ENCODE results near the gene ILF2. TPM values are rescaled to one million over a fixed set of nuclear protein-coding genes. Genes with fewer than 3 reads are reported as not detected.
"Not testable (repeated sequence)": the region's sequence is repeated elsewhere in the genome, so short reads cannot be mapped to it uniquely, and the experiment has no call there.

The ILF2 gene
- polyA plus RNA-seq, 3 donors: 325 to 353 (median 339) TPM

GRCh38 chr1:153680120-153680403 lies 9.3 kb upstream of the ILF2 start:
- DNase-seq (ENCODE audit: low read depth in 3 of 3, low spot score in 2 of 3): no peak

DNA sequence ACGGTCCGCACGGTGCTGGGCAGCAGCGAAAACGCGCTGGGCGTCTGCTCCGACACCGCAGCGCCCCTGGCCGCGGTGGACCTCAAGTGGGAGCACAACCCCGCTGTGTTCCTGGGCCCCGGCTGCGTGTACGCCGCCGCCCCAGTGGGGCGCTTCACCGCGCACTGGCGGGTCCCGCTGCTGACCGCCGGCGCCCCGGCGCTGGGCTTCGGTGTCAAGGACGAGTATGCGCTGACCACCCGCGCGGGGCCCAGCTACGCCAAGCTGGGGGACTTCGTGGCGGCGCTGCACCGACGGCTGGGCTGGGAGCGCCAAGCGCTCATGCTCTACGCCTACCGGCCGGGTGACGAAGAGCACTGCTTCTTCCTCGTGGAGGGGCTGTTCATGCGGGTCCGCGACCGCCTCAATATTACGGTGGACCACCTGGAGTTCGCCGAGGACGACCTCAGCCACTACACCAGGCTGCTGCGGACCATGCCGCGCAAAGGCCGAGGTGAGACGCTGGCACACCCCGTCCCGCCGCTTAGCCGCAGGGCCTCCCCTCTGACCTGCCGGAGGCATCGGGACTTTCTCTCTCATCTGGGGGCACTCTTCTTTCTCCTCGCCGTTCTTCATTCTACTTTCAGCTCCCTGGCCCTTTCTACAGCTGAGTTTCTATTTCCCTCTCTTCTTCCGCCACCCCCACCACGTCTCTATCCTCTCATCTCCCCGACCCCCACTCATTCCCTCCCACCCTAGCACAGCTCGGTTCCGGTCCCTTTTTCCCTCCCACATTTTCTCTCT lies 8.7 kb upstream of the ILF2 start:
- DNase-seq (ENCODE audit: low read depth in 3 of 3, low spot score in 2 of 3): no peak

DNA sequence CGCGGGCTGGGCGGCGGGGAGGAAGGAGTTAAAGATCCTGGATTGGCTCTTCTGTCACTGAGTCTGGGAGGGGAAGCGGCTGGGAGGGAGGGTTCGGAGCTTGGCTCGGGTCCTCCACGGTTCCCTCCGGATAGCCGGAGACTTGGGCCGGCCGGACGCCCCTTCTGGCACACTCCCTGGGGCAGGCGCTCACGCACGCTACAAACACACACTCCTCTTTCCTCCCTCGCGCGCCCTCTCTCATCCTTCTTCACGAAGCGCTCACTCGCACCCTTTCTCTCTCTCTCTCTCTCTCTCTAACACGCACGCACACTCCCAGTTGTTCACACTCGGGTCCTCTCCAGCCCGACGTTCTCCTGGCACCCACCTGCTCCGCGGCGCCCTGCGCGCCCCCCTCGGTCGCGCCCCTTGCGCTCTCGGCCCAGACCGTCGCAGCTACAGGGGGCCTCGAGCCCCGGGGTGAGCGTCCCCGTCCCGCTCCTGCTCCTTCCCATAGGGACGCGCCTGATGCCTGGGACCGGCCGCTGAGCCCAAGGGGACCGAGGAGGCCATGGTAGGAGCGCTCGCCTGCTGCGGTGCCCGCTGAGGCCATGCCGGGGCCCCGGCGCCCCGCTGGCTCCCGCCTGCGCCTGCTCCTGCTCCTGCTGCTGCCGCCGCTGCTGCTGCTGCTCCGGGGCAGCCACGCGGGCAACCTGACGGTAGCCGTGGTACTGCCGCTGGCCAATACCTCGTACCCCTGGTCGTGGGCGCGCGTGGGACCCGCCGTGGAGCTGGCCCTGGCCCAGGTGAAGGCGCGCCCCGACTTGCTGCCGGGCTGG lies 7.9 kb upstream of the ILF2 start, which contains the start of gene NPR1:
TSS of gene NPR1 (plus strand) at position 170 of the 818 bp plus-strand sequence. CDS start at position 591, 421 bp downstream.
- DNase-seq (ENCODE audit: low read depth in 3 of 3, low spot score in 2 of 3): no peak

GRCh38 chr1:153677718-153678518 lies 7.1 kb upstream of the ILF2 start:
- DNase-seq (ENCODE audit: low read depth in 3 of 3, low spot score in 2 of 3): no peak

DNA sequence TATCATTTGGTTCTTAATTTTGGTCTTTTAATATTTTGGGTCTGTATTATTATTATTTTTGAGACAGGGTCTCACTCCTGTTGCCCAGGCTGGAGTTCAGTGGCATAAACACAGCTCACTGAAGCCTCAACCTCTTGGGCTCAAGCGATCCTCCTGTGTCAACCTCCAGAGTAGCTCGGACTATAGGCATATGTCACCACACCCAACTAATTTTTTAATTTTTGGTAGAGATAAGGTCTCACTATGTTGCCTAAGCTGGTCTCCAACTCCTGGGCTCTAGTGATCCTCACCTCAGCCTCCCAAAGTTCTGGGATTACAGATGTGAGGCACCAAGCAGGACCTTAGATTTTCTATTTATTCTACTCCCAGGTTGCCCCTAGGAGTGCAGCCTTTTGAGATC lies 2.7 kb upstream of the ILF2 start:
- no peak for DNase-seq (ENCODE audit: low read depth in 3 of 3, low spot score in 2 of 3)

DNA sequence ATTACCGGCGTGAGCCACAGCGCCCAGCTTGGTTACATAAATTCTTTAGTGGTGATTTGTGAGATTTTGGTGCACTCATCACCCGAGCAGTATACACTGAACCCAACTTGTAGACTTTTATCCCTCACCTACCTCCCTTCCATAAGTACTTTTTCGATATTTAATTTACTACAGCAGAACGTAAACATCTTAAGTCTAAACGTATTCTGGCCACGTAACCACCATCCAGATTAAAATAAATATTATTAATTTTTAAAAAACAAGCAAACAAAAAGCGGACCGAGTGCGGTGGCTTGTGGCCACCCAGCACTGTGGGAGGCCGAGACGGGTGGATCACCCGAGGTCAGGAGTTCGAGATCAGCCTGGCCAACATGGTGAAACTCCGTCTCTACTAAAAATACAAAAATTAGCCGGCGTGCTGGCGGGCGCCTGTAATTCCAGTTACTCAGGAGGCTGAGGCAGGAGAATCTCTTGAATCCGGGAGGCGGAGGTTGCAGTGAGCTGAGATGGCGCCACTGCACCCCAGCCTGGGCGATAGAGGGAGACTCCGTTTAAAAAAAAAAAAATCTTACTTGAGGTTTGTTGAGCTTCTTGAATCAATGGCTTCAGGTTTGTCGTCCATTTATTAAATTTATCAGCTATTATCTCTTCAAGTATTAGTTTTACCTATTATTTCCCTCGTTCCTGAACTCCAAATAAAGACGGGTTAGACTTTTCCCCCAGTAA lies 998 bp upstream of the ILF2 start:
- DNase-seq (ENCODE audit: low read depth in 3 of 3, low spot score in 2 of 3): not testable (repeated sequence)

DNA sequence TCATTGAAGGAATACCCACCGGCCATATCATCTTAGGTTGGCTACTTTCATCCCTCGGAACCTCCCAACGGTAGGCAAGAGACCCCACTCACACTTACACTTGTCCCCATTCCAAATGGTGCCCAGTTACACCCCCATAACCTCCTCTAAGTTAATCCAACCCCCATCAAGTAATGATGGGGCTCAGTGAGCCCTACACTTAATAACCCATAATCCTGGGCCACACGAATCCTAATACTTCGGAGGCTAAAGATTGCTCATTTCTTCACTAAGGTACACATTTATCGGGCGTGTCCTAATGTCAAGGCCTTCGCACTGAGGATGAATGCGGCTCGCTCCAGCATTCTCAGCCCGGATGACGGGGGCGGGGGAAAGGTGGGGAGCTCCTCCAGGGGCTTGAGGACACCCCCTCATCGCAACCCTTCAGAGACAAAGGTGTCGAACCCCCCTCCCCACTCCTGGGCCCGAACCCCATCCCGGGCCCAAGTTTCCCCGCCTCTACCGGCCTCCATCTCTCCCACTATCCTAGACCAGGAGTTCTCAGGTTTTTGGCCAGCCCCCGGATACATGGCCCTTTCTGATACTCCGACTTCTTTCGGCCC lies 435 bp downstream of the ILF2 start:
- DNase-seq (ENCODE audit: low read depth in 3 of 3, low spot score in 2 of 3): no peak

- DNase-seq (ENCODE audit: low read depth in 3 of 3, low spot score in 2 of 3): no peak
Measured at GRCh38 chr1:153669606-153670005, 1.2 kb downstream of the ILF2 start.

GRCh38 chr1:153668672-153669071 lies 2.1 kb downstream of the ILF2 start:
- DNase-seq (ENCODE audit: low read depth in 3 of 3, low spot score in 2 of 3): not testable (repeated sequence)

DNA sequence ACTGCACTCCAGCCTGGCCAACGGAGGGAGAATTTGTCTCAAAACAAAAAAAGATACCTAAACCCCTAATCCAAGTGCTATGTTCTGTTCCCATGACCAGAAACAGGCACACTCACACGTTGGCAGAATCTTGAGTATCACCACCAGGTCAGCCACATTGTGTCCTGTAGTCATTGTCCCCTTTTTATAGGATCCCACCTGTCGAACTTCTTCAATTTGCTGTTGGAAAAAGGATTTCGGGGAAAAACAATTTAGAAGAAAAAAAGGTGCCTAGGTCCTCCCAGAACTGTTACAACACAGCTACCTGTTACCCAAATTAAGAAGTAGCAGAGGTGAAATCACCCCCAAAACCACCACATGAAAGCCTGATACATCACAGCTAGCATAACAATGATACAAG lies 3.4 kb downstream of the ILF2 start:
- no peak for DNase-seq (ENCODE audit: low read depth in 3 of 3, low spot score in 2 of 3)

DNA sequence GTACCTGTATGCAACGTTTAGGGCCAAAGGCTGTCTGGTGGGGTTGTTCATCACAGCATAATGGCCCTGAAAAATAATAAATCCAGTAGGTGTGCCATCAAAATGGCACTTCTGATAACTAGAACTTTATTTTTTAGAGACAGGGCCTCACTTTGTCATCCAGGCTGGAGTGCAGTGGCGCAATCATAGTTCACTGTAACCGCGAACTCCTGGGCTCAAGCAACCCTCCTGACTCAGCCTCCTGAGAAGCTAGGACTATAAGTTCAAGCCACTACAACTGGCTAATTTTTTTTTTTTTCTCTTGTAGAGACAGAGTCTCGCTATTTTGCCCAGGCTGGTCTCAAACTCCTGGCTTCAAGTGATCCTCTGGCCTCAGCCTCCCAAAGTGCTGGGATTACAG lies 7.6 kb downstream of the ILF2 start:
- no peak for DNase-seq (ENCODE audit: low read depth in 3 of 3, low spot score in 2 of 3)

DNA sequence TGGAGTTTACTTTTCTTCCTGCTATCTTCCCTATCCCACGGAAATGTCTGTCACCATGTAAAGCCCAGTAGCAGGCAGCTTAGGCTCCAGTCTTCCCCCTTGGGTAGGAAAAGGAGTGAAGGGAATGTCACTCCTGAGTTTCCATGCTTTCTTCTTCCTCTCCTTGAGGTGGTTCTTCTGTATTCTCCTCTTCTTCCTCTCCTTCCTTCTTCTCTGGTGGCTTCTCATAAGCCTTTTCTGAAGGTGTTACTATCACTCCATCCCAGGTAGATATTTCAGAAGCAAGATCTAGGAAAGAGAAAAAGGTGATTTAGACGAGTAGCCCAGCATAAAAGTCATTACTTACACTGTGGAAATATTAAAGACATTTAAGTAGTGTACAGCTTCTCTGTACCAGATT lies 8.5 kb downstream of the ILF2 start:
- no peak for DNase-seq (ENCODE audit: low read depth in 3 of 3, low spot score in 2 of 3)

GRCh38 chr1:153661111-153661708 lies 9.6 kb downstream of the ILF2 start:
- no peak for DNase-seq (ENCODE audit: low read depth in 3 of 3, low spot score in 2 of 3)

- DNase-seq (ENCODE audit: low read depth in 3 of 3, low spot score in 2 of 3): no peak
Measured at GRCh38 chr1:153659656-153660055, 11.1 kb downstream of the ILF2 start.

- DNase-seq (ENCODE audit: low read depth in 3 of 3, low spot score in 2 of 3): no peak
Measured at GRCh38 chr1:153659175-153659534, 11.6 kb downstream of the ILF2 start.

DNA sequence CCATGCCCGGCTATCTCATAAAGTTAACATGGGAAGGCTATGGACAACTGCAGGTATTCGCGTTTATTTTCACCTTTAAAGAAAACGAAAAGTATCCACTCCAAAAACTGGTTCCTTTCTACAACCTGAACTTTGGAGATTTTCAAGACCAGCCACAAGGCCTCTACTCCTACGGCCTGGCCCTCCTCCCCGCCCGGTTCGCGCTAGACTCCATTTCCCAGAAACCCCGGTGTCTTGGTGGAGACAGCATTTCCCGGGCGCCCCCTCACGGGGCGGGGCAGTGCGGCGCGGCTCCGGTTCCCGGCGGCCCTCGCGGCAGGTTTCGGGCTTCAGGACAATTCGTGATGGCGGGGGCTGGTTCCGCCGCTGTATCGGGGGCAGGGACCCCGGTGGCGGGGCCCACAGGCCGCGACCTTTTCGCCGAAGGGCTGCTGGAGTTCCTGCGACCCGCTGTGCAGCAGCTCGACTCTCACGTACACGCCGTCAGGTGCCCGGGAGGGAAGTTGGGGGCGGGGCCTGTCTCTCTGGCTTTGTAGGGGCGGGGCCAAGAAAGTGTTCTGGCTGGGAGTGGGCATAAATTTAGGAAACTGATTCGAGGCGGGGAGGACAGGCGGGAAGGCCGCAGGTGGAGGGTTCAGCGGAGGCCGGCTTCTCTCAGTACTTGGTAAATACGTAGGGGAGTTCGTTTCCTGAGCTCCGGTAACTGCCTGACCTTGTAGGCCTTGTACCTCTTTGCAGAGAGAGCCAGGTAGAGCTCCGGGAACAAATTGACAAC lies 12.2 kb downstream of the ILF2 start, which contains the start of gene SNAPIN:
TSS of gene SNAPIN (plus strand) at position 304 of the 775 bp plus-strand sequence. CDS start at position 345, 41 bp downstream.
- peak; percentile 74 to 87 (median 77) for DNase-seq (ENCODE audit: low read depth in 3 of 3, low spot score in 2 of 3)

- DNase-seq (ENCODE audit: low read depth in 3 of 3, low spot score in 2 of 3): no peak
Measured at GRCh38 chr1:153655333-153655732, 15.5 kb downstream of the ILF2 start.

- no peak for DNase-seq (ENCODE audit: low read depth in 3 of 3, low spot score in 2 of 3)
Measured at GRCh38 chr1:153652805-153653500, 17.8 kb downstream of the ILF2 start.

Measured in right renal cortex interstitium (tissue), 3 donors.